ENCODE measurements around the gene CNPY2. TPM values are rescaled to one million over a fixed set of nuclear protein-coding genes. Genes with fewer than 3 reads are reported as not detected.
"Not testable (repeated sequence)": the region's sequence is repeated elsewhere in the genome, so short reads cannot be mapped to it uniquely, and the experiment has no call there.

The CNPY2 gene
- total RNA-seq, 3 donors from 2014 or later, result 75.5 to 79.3 (median 77.7) TPM

DNA sequence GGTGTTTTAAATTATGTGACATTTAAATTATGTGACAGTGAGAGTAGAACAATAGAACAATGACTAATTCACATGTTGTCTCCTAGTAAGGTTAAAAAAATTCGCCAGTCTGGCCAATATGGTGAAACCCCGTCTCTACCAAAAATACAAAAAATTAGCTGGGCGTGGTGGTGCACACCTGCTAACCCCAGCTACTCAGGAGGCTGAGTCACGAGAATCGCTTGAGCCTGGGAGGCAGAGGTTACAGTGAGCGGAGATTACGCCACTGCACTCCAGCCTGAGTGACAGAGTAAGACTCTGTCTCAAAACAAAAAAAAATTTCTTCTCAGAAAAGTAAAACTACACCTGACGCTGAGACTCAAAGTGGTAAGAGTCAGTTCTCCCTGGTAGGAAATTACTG lies 18.4 kb downstream of the CNPY2 start:
- no peak overlapping the region for H3K4me3 ChIP-seq
- no peaks in the 10 kb centered on the region for H3K9me3 ChIP-seq
- DNase-seq (no peak), ATAC-seq (no peak)
- TF ChIP-seq, protein P1, sequence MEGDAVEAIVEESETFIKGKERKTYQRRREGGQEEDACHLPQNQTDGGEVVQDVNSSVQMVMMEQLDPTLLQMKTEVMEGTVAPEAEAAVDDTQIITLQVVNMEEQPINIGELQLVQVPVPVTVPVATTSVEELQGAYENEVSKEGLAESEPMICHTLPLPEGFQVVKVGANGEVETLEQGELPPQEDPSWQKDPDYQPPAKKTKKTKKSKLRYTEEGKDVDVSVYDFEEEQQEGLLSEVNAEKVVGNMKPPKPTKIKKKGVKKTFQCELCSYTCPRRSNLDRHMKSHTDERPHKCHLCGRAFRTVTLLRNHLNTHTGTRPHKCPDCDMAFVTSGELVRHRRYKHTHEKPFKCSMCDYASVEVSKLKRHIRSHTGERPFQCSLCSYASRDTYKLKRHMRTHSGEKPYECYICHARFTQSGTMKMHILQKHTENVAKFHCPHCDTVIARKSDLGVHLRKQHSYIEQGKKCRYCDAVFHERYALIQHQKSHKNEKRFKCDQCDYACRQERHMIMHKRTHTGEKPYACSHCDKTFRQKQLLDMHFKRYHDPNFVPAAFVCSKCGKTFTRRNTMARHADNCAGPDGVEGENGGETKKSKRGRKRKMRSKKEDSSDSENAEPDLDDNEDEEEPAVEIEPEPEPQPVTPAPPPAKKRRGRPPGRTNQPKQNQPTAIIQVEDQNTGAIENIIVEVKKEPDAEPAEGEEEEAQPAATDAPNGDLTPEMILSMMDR (IDR thresholded peaks at IDR 0.05), result no peak
- intact Hi-C loops (cut with DNase I, micrococcal nuclease), result no loop called here
- no peaks in the 10 kb centered on the region for H3K36me3 ChIP-seq (ENCODE audit: low read depth)
- H3K4me1 ChIP-seq (ENCODE audit: low read depth), result peaks cover 41% of the 10 kb centered on the region

DNA sequence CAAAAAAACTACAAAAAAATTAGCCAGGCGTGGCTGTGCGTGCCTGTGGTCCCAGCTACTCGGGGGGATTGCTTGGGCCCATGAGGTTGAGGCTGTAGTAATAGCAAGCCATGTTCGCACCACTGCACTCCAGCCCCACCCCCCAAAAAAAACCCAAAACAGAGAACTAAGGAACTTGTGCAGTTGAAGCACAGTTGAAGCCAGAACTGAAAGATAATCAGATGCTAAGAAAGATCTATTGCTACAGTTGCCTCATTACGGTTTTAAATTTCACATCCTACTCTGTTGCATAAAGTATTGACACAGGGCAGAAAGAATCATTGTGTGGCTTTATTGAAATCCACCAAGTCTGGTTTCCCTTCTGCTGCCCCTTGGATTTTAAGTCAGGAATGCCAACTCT lies 19.5 kb downstream of the CNPY2 start:
- Histone ChIP-seq H3K36me3 (ENCODE audit: low read depth) (no peaks in the 10 kb centered on the region), H3K4me1 (ENCODE audit: low read depth) (peaks cover 38% of the 10 kb centered on the region), H3K4me3 (no peak overlapping the region), H3K9me3 (no peaks in the 10 kb centered on the region)
- DNase-seq (no peak), ATAC-seq (no peak)
- intact Hi-C loops (cut with DNase I, micrococcal nuclease), result no loop called here
- TF ChIP-seq, protein P1 (IDR thresholded peaks at IDR 0.05), result no peak

DNA sequence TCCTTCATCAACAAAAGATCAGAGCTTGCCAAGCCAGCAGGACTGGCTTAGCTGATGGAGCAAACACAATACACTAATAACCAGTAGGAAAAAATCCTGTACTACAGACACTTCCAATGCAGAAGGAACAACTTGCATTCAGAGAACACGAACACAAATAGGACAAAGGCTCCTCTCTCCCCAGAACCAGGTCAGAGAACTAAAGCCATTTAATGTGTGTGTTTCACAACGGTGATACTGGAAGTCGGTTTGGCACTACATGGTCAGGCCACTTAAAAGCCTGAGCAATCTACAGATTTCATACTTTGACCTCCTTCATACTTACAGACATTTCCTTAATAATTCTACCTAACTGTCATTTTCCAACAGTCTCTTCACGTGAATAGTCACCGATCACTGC lies 22.0 kb downstream of the CNPY2 start:
- ATAC-seq (no peak), DNase-seq (no peak)
- Histone ChIP-seq H3K4me3 (no peak overlapping the region), H3K36me3 (ENCODE audit: low read depth) (no peaks in the 10 kb centered on the region), H3K9me3 (no peaks in the 10 kb centered on the region), H3K4me1 (ENCODE audit: low read depth) (peaks cover 26% of the 10 kb centered on the region)
- intact Hi-C loops (cut with DNase I, micrococcal nuclease), result no loop called here
- TF ChIP-seq, protein P1 (IDR thresholded peaks at IDR 0.05), result no peak

DNA sequence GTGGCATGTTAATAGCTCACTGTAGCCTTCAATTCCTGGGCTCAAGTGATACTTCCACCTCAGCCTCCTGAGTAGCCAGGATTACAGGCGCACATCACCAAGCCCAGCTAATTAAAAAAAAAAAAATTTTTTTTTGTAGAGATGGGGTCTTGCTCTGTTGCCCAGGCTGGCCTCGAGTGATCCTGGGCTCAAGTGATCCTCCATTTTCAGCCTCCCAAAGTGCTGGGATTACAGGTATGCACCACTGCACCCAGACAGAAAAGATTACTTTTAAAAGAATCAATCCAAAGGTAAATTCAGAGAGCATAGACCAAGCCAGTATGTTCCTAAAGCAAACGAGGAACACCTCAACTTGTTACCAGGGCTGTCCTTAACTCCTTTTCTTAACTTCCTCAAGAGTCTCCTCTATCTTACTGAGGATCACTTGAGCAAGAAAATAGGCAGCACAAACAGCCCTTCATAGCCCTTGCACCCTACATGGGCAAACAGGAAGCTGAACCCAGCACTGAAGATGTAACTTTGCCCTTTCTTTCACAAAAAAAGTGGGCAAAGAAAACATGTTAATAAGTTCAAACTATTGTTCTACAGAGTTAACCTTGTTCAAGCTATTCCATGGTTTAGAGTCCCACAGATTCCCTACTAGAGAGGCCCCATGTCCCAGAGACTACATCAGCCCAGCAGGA lies 26.9 kb downstream of the CNPY2 start:
- Histone ChIP-seq H3K4me1 (ENCODE audit: low read depth) (no peaks in the 10 kb centered on the region), H3K36me3 (ENCODE audit: low read depth) (peaks cover 8% of the 10 kb centered on the region), H3K9me3 (no peaks in the 10 kb centered on the region), H3K4me3 (no peak overlapping the region)
- intact Hi-C loops (cut with DNase I, micrococcal nuclease), result no loop called here
- TF ChIP-seq, protein P1 (IDR thresholded peaks at IDR 0.05), result no peak
- no peak for ATAC-seq
- DNase-seq, result no peak

DNA sequence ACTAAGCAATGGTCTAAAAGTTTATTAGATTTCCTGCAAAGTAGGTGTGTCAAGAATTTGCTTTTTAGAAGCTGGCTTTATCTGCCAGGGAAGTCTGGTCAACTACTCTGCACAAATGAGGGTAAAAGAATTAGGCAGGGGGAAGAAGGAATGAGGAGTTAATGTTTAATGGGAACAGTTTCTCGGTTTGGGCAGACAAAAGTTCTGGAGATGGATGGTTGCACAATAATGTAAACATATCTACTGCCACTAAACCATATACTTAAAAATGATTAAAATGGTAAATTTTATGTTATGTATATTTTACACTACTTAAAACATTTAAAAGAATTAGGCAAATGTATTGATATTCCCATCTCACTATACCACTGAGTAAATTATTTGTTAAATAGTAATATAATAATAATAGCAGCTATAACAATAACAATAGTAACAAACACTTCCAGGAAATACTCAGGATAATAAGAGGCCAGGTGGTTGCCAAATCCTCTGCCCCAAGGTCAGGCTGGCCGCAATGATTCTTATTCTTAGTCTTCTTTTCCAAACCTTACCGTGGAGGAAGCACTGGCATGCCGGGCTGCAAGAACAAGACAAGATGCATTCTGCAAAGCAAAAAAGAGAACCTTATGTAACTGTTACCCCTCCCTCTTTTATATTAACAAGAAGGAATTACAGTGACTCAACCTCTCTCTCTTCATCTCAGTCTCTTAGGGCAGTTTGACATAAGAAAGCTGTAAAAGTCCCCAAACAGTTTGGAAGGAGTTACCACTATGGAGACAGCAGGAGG lies 29.6 kb downstream of the CNPY2 start:
- H3K9me3 ChIP-seq, result no peaks in the 10 kb centered on the region
- no peak for ATAC-seq
- TF ChIP-seq, protein P1 (IDR thresholded peaks at IDR 0.05), result no peak
- no peaks in the 10 kb centered on the region for H3K4me1 ChIP-seq (ENCODE audit: low read depth)
- DNase-seq, result no peak
- peaks cover 16% of the 10 kb centered on the region for H3K36me3 ChIP-seq (ENCODE audit: low read depth)
- intact Hi-C loops (cut with DNase I, micrococcal nuclease), result no loop called here
- no peak overlapping the region for H3K4me3 ChIP-seq

DNA sequence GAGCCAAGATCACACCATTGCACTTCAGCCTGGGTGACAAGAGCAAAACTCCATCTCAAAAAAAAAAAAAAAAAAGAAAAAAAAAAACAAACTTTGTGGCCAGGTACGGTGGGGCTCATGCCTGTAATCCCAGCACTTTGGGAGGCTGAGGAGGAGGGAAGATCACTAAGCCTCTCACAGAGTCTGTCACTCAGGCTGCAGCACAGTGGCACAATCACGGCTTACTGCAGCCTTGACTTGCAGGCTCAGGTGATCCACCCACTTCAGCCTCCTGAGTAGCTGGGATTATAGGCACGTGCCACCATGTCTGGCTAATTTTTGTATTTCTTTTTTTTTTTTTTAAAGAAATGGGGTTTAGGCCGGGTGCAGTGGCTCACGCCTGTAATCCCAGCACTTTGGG lies 31.5 kb downstream of the CNPY2 start:
- ATAC-seq; H3K4me1 ChIP-seq (ENCODE audit: low read depth); intact Hi-C loops (cut with DNase I, micrococcal nuclease); H3K9me3 ChIP-seq; DNase-seq; H3K4me3 ChIP-seq: not testable (repeated sequence)
- H3K36me3 ChIP-seq (ENCODE audit: low read depth), result peaks cover 22% of the 10 kb centered on the region

Data from mucosa of descending colon (tissue), 3 donors.